T1000 (cell line): ENCODE results near the gene CBLB.
A peak's percentile ranks its signal among the peaks of the same experiment; 100 is the strongest.
"Not testable (repeated sequence)": the region's sequence is repeated elsewhere in the genome, so short reads cannot be mapped to it uniquely, and the experiment has no call there.

Experiments
- DNase-seq: peaks from one replicate; lab custom pipeline; 2025; ENCODE audit warnings: mixed read lengths; lab: John Stamatoyannopoulos, UW

Gene CBLB

GRCh38 chr3:105821433-105821832, 47.4 kb downstream of the CBLB start:
- no peak for DNase-seq

DNA sequence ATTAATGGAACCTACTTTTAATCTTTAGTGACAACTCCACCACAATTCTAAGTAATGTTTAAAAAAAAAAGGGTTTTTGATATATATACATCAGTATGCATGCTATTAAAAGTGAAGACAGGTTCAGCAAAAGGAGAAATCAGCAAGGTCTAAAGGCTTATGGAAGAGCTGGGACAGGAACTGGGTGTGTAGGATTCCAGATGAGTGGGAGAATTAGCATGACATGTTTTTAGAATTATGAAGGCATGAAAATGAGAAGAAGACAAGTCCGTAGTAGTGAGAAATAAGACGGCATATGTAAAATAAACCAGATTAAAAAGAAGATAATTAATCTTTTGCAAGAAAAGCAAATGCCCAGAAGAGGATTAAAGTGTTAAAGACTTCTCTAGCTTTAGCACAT, 52.0 kb downstream of the CBLB start:
- DNase-seq = no peak

DNA sequence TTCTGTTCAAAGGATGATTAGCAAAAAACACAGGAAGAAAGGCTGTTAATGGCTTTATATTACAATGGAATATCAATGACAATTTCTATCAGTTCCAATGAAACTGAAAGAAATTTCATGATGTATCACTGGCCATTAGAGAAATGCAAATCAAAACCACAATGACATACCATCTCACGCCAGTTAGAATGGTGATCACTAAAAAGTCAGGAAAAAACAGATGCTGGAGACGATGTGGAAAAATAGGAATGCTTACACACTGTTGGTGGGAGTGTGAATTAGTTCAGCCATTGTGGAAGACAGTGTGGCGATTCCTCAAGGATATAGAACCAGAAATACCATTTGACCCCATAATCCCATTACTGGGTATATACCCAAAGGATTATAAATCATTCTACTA, 53.5 kb downstream of the CBLB start:
- not testable (repeated sequence) for DNase-seq

- no peak for DNase-seq
Measured at GRCh38 chr3:105813710-105814109, 55.1 kb downstream of the CBLB start.

GRCh38 chr3:105812194-105812586, 56.6 kb downstream of the CBLB start:
- no peak for DNase-seq

GRCh38 chr3:105811518-105812193, 57.2 kb downstream of the CBLB start:
- DNase-seq = no peak

DNA sequence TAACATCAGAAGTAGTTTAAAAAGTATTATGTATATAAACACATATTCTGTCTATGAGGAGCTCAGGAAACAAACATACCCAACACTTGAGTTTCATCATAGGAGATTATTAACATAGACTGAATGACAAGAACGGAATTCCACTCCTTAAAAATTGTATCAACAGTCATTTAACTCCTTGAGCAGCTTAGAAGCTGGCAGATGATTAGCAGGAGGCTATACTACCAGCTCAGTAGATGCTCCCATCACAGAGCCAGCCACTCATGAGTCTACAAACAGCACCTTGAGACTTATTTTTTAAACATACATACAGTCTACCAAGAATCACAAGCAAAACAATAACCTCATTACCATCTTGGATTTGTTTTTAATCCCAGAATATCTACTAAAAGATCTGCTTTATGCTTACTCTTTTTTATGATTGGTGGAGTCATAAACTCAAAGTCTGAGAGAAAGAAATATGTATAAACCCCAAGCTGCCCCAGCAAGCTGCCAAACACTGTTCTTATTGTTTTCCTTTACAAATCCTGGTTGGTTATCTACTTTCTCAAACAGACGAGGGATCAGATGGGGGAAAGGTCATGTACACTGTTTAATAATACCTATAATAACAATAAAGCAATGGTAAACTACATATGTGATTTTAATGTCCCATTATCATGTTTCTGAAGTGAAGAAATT, 59.5 kb downstream of the CBLB start:
- DNase-seq = no peak

DNA sequence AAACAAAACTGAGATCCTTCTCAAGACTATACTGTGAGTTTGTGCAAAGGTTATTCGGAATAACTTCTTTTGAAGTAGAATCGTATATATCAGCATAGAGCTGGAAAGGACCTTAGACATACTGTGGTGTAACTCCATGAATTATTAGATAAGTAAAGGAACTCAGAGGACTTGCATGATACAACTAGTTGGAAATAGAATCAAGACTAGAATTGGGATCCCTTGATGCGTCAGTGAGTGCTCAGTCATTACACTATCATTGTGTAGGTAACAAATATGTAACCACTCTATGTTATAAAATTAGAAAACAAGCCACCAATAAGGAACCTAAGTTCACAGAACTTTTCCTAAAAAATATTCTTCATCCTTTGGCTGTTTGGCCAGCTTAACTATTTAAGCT, 61.1 kb downstream of the CBLB start:
- no peak for DNase-seq

- no peak for DNase-seq
Measured at GRCh38 chr3:105807146-105807545, 61.7 kb downstream of the CBLB start.

DNA sequence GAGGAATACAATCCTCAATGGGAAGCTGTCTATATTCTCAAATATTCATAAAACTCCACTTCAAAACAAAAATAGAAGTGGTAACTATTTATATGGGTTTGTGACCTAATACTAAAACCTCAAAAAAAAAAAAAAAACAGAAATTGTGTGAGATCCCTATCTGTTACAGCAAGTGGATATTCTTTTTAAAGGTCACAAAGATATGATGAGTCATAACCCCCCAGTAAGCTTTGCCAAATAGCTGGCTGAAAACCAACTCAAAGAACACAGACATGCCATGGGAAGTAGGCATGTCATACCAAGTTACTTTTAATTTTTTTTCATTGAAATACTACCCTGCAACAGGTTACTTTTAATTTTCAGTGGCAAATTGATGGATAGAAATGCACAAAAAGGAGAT, 62.5 kb downstream of the CBLB start:
- DNase-seq = no peak

- peak; percentile 17 for DNase-seq
Measured at GRCh38 chr3:105805404-105805803, 63.4 kb downstream of the CBLB start.

DNA sequence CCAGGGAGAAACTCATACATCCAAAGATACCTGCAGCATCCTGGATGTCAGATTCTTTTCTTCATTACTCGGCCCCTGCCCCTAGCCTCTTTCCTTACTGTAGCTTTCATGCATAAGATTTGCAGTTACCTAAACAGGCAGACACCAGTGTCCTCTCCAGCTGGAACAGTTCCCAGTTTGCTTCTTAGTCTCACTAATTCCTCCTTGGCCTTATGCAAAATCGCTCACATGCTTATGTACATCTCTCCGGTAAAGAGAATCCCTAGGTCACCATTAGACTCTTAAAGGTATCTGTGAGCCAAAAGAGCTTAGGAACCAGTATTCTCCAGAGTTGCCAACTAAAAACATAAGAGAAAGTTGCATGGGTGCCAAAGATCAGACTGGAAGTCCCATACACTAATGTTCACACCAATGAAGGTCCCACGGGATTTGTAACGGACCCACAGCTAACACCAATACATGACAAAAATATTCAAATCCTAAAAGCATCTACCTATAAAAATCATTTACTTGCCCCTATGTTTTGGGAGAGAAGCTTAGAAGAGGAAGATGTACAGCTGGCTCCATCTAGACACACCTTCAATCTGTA, 66.6 kb downstream of the CBLB start:
- no peak for DNase-seq

- DNase-seq = no peak
Measured at GRCh38 chr3:105801397-105801796, 67.4 kb downstream of the CBLB start.

DNA sequence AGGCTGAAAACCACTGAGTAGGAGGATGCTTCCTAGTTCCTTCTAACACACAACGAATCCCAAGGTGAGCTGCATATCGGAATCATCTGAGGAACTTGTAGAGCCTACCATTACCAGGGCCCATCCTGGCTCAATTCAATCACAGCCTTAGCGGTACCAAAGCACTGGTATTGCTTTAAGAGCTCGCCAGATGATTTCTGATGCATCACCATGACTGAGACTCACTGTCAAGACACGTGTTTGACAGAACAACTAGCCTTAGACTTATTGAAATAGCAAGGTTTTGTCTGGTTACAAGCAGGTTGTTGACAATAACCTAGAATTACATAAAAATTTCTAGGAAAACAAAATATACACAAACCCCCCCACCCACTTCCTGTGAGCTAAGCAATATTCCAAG, 68.5 kb downstream of the CBLB start:
- DNase-seq = no peak

- DNase-seq = no peak
Measured at GRCh38 chr3:105799286-105799685, 69.5 kb downstream of the CBLB start.

DNA sequence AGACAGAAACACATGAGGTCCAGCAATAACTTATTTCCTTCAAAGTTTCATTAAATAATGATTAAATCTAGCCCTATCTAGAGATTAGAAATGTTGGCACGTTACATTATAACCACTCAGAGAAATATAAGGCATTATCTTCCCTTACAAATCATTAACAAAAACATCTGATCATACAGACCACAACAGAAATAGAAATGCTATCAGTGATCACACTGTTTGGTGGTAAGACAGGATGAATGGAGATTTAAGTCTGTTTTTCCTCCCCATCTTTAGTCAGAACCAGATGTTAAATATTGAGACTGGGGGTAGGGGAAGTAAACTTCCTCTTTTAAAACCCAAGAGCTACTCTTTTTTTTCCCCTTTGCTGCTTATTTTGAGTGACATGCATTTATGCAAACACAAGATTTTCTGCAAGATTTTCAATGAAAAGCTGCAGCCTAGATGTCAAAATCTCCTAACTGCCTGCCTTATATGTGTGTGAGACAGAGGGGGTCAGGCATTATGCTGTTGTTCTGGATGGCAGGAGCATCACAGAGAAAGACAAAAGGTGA, 70.4 kb downstream of the CBLB start:
- DNase-seq = no peak

DNA sequence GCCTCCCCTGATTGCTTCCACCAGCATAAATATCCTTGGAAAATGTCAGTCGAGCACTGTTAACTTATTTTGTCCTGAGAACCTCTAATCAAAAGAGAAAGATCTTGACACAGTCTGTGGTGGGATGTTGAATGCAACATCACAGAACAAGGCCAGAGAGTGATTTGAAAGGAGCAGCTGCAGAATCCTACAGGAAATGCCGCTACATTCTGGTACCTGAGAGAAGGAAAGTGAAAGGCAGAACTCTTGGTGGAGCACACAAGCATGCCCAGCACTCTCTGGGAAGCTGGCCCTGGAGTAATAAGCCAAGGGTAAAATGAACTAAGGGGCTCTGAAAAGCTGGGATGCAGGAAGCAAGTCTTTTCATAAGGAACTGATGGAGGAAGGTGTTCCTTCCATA, 75.8 kb downstream of the CBLB start:
- no peak for DNase-seq

GRCh38 chr3:105791919-105792786, 76.7 kb downstream of the CBLB start:
- DNase-seq = peak; percentile 36

DNA sequence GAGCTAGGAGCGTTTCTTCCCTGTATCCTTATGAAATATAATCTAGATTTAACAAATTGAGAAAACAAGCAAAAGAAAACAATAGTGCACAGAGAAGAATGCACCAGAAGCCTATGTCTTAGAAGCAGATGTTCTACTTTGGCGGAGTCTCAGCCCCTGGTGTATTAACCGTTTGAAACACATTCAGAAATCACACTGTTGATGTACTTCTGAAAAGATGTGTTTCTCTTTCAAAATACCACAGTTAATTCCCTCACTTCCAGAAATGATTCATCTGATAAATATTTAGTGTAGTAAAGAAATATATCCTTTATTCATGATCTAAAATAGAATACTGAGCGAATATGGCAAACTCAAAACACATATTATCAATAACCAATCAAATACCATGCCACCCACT, 77.7 kb downstream of the CBLB start:
- no peak for DNase-seq

- DNase-seq = no peak
Measured at GRCh38 chr3:105790534-105790933, 78.3 kb downstream of the CBLB start.

DNA sequence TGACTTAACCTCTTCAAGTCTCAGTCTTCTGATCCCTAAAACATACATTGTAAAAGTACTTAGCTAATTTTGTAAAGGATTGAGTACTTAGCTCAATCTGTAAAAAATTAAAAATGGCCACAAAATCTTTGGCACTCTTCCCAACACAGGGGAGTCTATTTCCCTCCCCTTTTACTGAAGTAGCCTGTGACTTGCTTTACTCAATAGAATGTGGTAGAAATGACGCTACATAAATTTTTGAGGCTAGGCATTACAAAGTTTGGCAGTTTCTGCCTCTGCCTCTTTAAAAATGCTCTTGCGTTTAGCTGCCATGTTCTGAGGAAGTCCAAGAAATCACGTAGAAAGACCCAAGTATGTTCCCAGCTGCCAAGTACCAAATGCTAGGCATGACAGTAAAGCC, 80.2 kb downstream of the CBLB start:
- DNase-seq = no peak

DNA sequence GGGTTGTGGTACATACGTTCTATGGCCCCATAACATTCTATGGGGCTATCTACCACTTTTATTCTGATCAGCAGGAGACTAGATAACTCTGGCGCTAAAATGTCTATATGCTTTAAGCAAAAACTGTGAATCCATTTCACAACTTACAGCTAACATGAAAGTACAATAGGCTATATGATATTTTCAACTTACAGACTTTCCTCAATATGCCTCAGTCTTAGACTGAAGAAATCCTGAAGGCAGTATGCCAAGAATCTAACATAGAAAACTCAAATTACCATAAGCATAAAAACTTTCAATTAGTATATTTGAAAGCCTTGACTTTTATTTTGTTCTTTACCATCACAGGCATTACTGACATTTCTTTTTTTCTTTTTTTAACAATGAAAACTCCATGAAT, 81.4 kb downstream of the CBLB start:
- DNase-seq = no peak
